NB4 (cell line): ENCODE results near the gene ARHGAP27.
"Not testable (repeated sequence)": the region's sequence is repeated elsewhere in the genome, so short reads cannot be mapped to it uniquely, and the experiment has no call there.

ENCODE experiments used
- DNase-seq: peaks from one replicate; pipeline ENCODE4 v3.0.0; 2010; ENCODE audit warnings: low read depth
- H3K4me3 ChIP-seq: one replicate; pipeline ENCODE4 v1.5.1; 2011; ENCODE audit warnings: mild to moderate bottlenecking, low read depth, low read length, moderate library complexity
- MYC ChIP-seq: IDR thresholded peaks from 2 replicates; pipeline ENCODE4 v1.6.1; 2011; ENCODE audit warnings: low read depth, low read length
- POLR2A ChIP-seq: IDR thresholded peaks from 2 replicates; pipeline ENCODE4 v1.6.1; 2011; ENCODE audit warnings: mild to moderate bottlenecking; ENCODE audit not compliant: insufficient read length; ENCODE audit errors: extremely low read depth
- TF ChIP-seq, protein P1 (sequence below): IDR thresholded peaks from one replicate; pipeline ENCODE4 v1.5.1; 2012; ENCODE audit warnings: low read depth, low read length
- TF ChIP-seq, protein P2 (sequence below): IDR thresholded peaks from 2 replicates; pipeline ENCODE4 v1.6.1; 2011; ENCODE audit warnings: low read depth, low read length

The ARHGAP27 gene

DNA sequence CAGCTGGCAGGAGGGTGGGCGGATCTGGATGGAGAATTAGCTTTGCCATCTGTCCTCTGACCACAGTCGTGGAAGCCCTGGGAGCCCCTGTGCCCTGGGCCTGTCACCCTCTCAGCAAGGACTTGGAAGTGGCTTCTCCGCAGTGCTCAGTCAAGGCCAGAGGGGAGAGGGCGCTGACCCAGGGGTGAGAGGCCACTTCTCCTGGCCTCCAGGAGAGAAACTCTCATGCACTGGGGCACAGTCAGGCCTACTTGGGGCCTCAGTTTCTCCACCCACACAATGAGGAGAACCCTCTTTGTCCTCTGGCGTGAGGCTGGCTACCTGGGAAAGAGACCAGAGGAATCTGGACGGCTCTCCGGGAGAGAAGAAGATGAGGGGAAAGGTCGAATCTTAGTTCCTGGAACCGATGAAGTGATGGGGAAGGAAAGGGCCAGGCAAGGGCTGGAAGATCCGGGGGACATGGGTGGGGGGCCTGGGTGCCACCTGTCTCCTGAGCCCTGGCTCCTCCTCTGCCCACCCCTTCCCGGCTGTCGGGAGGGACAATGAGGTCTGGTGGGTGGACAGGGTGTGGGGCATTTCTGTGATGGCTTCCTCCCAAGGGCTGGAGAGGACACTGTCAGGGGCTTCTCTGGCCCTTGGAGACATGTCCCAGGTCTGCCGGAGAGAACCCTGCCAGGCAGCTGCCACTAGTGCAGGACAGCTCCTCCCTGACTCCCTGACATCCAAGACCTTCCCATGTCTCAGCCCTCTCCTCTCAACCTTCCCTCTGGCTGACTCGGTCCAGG, 9.0 kb upstream of the ARHGAP27 start:
- DNase-seq = no peak
- TF ChIP-seq, protein P1, sequence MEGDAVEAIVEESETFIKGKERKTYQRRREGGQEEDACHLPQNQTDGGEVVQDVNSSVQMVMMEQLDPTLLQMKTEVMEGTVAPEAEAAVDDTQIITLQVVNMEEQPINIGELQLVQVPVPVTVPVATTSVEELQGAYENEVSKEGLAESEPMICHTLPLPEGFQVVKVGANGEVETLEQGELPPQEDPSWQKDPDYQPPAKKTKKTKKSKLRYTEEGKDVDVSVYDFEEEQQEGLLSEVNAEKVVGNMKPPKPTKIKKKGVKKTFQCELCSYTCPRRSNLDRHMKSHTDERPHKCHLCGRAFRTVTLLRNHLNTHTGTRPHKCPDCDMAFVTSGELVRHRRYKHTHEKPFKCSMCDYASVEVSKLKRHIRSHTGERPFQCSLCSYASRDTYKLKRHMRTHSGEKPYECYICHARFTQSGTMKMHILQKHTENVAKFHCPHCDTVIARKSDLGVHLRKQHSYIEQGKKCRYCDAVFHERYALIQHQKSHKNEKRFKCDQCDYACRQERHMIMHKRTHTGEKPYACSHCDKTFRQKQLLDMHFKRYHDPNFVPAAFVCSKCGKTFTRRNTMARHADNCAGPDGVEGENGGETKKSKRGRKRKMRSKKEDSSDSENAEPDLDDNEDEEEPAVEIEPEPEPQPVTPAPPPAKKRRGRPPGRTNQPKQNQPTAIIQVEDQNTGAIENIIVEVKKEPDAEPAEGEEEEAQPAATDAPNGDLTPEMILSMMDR = no peak
- TF ChIP-seq POLR2A (no peak), MYC (no peak)
- TF ChIP-seq, protein P2, sequence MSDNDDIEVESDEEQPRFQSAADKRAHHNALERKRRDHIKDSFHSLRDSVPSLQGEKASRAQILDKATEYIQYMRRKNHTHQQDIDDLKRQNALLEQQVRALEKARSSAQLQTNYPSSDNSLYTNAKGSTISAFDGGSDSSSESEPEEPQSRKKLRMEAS = no peak
- no peak overlapping the region for H3K4me3 ChIP-seq

DNA sequence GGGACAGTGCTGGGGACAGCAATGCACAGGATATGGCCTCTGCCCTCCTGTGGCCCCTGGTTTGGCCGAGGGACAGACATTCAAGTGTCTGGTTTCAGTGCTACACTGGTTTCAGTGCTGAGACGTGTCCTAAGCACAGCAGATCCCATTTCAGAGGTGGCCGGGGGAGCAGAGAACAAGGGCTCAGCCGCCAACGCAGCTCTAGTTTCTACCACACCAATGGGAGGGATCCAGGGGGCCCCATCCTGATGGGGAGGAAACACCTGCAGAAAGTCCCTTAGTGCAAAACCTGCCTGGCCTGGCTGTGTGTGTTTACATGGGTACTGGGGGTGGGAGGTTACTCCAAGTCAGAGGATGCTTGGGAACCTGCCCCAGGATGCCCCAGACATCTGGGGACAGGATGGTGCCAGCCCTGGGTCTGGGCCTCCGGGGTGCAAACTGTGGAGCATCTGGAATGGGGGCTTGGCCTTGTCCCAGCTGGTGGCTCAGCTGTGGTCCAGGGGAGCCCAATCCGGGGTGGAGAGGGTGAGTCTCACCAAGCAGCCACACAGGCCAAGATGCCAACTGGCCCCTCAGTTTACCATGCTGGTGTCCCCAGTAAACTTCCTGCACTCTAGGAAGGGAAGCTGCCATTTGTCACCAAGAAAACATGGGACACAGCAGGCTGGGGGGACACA, 8.3 kb upstream of the ARHGAP27 start:
- H3K4me3 ChIP-seq = not testable (repeated sequence)

DNA sequence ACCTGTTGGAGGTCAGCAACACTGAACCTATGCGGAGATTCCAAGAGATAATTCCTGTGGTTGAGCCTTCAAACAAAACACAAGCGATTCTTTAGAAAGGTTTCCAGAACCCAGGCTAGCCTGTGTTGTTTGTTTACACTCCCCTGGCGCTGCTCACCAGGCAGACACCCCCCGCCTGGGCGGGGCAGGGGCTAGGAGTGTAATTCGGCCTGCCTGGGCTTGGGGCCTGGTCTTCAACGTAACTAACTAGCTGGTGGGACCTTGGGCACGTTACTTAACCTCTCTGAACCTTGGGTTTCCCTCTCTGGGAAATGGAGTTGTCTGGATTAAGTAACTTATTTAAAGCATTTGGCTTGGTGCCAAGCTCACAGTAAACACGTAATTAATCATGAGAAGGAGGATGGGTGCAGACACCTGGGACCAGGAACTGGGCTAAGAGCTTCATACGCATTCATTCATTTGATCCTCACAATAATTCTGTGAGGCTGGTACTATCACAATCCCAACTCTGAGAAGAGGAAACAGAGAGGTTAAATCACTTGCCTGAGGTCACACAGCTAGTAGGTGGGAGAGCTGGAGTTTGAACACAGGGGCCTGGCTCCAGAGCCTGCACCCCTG, 7.6 kb upstream of the ARHGAP27 start:
- no peak for DNase-seq
- H3K4me3 ChIP-seq = no peak overlapping the region
- TF ChIP-seq, protein P1 = no peak
- no peak for TF ChIP-seq POLR2A

More for the DNA sequence above, 8.3 kb upstream of the ARHGAP27 start:
- not testable (repeated sequence) for DNase-seq

DNA sequence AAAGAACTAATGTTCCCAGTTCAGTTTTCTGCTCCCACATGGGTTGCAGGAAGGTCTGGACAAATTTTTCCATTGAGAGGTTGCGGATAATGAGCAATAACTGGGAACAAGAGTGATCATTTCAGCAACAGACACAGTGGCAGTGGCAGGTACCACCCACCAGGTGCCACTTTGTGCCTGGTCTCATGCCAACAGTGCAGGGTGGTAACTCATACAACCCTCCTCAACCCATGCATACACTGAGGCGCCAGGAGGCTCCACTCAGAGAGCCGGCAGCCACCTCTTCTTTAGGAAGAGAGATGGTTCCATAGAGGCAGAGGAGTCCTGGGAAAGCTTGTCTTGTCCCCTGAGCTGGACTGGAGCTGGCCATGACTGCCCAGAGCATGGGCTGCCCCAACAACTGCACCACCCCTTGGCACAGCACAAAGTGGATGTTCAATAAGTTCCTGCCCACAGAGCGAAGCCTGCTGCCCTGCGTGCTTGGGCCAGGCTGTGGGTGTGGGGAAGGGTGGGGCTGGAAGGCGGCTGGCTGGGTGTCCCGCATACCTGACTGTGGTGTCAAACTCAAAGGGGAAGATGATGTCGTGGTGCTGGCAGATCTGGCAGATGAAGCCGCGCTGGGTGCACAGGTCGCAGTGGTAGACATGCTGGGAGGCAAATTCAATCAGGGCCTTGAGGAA, 6.4 kb upstream of the ARHGAP27 start:
- DNase-seq = no peak
- H3K4me3 ChIP-seq = no peak overlapping the region
- TF ChIP-seq MYC = no peak
- TF ChIP-seq, protein P2 = no peak
- TF ChIP-seq, protein P1 = no peak
- TF ChIP-seq POLR2A = no peak

DNA sequence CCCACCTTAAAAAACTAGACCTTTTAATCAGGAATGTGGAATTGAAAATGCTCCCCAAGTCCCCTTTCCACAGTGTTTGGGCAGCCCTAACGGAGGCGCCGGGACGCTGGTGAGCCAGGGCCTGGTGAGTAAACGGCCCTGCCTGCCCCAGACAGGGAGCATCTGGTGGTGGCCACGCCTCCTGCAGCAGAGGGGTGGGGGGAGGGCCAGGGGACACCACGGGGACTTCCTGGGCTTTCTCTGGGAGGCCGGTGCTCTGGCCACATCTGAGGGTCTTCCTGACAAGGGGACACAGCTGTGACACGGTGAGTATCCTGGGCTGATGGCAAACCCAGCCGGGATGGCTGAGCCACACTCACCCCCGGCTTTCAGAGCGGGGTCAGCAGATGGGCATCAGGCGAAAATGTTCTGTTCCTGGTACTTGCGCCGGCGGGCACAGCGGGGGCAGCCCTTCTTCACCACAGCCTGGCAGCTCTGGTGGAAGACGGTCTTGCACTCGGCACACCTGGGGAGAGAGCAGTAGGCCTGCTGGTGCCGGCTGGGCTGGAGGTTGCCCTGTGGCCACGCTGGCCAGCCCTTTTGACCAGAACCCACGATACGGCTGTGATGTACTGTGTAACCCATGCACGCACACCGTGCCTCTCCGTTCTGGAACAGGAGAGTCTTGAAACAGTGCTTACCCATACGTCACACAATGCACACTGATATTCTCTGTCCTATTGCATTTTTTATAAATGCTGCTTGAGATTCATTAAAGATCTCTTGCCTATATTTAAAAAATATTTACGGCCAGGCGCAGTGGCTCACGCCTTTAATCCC, 5.0 kb upstream of the ARHGAP27 start:
- H3K4me3 ChIP-seq = no peak overlapping the region
- TF ChIP-seq, protein P1 = no peak
- TF ChIP-seq, protein P2 = no peak
- TF ChIP-seq POLR2A (no peak), MYC (no peak)

More for the DNA sequence above, 5.0 kb upstream of the ARHGAP27 start:
- DNase-seq = no peak
